WTC11 (cell line): ENCODE results near the gene DOHH.

ENCODE experiments used
- CREB1 ChIP-seq: sonication (generic); formaldehyde crosslinking; IDR thresholded peaks from 2 replicates; pipeline ENCODE4 v1.8.0; 2023; ENCODE audit warnings: mild to moderate bottlenecking, missing genetic modification reagents
- CREM ChIP-seq: sonication (generic); formaldehyde crosslinking; IDR thresholded peaks from 2 replicates; pipeline ENCODE4 v1.8.1; 2022; ENCODE audit warnings: mild to moderate bottlenecking, missing genetic modification reagents, moderate library complexity
- ETV6 ChIP-seq: sonication (generic); formaldehyde crosslinking; IDR thresholded peaks from 2 replicates; pipeline ENCODE4 v1.8.1; 2022; ENCODE audit warnings: mild to moderate bottlenecking, missing genetic modification reagents
- FOXJ3 ChIP-seq: sonication (generic); formaldehyde crosslinking; IDR thresholded peaks from 2 replicates; pipeline ENCODE4 v1.9.0; 2021; ENCODE audit warnings: missing genetic modification reagents, mild to moderate bottlenecking, borderline replicate concordance
- KAT7 ChIP-seq: sonication (generic); formaldehyde crosslinking; IDR thresholded peaks from 2 replicates; pipeline ENCODE4 v1.8.1; 2023; ENCODE audit warnings: missing genetic modification reagents, mild to moderate bottlenecking, borderline replicate concordance
- NR1H2 ChIP-seq: sonication (generic); formaldehyde crosslinking; IDR thresholded peaks from 2 replicates; pipeline ENCODE4 v1.9.0; 2021; ENCODE audit warnings: mild to moderate bottlenecking, moderate library complexity, missing genetic modification reagents
- OVOL2 ChIP-seq: fragments of 250-450 bp; sonication (Bioruptor Pico); IDR thresholded peaks from 2 replicates; pipeline ENCODE4 v1.9.0; 2021; ENCODE audit warnings: mild to moderate bottlenecking, borderline replicate concordance
- TF ChIP-seq, protein P1 (sequence below): fragments of 200-600 bp; IDR thresholded peaks from 2 replicates; pipeline ENCODE4 v1.8.0; 2022; ENCODE audit warnings: antibody characterized with exemption
- TF ChIP-seq, protein P2 (sequence below): sonication (generic); formaldehyde crosslinking; IDR thresholded peaks from 2 replicates; pipeline ENCODE4 v1.8.1; 2023; ENCODE audit warnings: mild to moderate bottlenecking, missing genetic modification reagents, moderate library complexity

DNA sequence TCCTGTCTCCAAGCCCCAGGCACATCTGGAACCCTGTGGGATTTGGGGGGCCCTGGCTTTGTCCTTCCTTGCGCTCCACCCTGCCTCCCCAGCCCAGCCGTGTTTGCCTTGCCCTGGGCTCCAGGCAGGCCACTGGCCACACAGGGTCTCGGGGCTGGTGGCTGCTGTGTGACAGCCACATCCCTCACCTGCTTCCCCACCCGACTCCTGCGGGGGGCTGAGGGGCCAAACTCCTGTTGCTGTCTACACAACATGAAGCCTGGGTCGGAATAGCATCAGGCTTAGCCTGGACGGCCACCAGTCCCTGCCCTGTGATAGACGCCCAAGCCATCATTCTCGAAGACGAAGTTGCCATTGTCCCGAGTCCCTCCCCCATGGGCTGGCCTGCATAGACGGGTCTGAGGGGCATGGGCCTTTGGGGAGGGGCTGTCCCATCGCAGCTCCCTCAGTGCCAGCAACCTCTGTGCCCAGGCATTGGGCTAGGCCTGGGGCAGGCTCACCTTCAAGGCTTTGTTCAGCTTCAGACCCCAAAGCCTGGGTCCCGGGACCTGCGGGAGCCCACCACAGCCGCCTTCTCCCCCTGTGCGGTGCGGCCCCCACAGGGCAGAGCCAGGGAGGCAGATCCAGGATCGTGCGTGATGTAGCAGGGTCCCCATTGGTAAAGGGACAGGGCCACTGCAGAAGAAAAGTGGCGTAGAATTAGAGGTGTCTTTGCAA, 23.0 kb upstream of the DOHH start:
- TF ChIP-seq KAT7 (CRISPR knock-in tag): no peak
- no peak for TF ChIP-seq ETV6 (CRISPR knock-in tag)
- TF ChIP-seq, protein P1, sequence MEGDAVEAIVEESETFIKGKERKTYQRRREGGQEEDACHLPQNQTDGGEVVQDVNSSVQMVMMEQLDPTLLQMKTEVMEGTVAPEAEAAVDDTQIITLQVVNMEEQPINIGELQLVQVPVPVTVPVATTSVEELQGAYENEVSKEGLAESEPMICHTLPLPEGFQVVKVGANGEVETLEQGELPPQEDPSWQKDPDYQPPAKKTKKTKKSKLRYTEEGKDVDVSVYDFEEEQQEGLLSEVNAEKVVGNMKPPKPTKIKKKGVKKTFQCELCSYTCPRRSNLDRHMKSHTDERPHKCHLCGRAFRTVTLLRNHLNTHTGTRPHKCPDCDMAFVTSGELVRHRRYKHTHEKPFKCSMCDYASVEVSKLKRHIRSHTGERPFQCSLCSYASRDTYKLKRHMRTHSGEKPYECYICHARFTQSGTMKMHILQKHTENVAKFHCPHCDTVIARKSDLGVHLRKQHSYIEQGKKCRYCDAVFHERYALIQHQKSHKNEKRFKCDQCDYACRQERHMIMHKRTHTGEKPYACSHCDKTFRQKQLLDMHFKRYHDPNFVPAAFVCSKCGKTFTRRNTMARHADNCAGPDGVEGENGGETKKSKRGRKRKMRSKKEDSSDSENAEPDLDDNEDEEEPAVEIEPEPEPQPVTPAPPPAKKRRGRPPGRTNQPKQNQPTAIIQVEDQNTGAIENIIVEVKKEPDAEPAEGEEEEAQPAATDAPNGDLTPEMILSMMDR: no peak
- TF ChIP-seq OVOL2: no peak
- TF ChIP-seq FOXJ3 (CRISPR knock-in tag): no peak
- TF ChIP-seq, protein P2, sequence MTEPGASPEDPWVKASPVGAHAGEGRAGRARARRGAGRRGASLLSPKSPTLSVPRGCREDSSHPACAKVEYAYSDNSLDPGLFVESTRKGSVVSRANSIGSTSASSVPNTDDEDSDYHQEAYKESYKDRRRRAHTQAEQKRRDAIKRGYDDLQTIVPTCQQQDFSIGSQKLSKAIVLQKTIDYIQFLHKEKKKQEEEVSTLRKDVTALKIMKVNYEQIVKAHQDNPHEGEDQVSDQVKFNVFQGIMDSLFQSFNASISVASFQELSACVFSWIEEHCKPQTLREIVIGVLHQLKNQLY: no peak
- TF ChIP-seq CREM: no peak
- TF ChIP-seq NR1H2: no peak
- no peak for TF ChIP-seq CREB1
